Rectal smooth muscle tissue (tissue), 1 donor: ENCODE measurements around the gene POLR1D.
"Not testable (repeated sequence)": the region's sequence is repeated elsewhere in the genome, so short reads cannot be mapped to it uniquely, and the experiment has no call there.

Experiments
- H3K27ac ChIP-seq: one replicate; pipeline ENCODE4 v1.7.0; 2013; ENCODE audit warnings: low read depth, low read length, inconsistent platforms
- H3K27me3 ChIP-seq: one replicate; pipeline ENCODE4 v1.7.0; 2013; ENCODE audit warnings: low read length; ENCODE audit not compliant: control insufficient read depth, insufficient read depth
- H3K36me3 ChIP-seq: one replicate; pipeline ENCODE4 v1.7.0; 2013; ENCODE audit warnings: low read length; ENCODE audit not compliant: control insufficient read depth, insufficient read depth
- H3K4me1 ChIP-seq: one replicate; pipeline ENCODE4 v1.7.0; 2013; ENCODE audit warnings: low read length; ENCODE audit not compliant: control insufficient read depth, insufficient read depth
- H3K4me3 ChIP-seq: one replicate; pipeline ENCODE4 v1.7.0; 2013; ENCODE audit warnings: low read length
- H3K9ac ChIP-seq: one replicate; pipeline ENCODE4 v1.7.0; 2013; ENCODE audit warnings: low read length

Gene POLR1D

GRCh38 chr13:27620377-27621115 is 1.1 kb upstream of the POLR1D start, which contains the start of gene LNX2:
LNX2 (minus strand) TSS chr13:27620529; CDS start chr13:27581703, 38,826 bp downstream.
- peak within 1 kb of the TSS; percentile 87 for H3K4me3 ChIP-seq
- H3K9ac ChIP-seq = peak within 1 kb of the TSS; percentile 97
- H3K27ac ChIP-seq = peak within 1 kb of the TSS; percentile 92
- no peaks in the 10 kb centered on the region for H3K36me3 ChIP-seq
- no peaks in the 10 kb centered on the region for H3K27me3 ChIP-seq
- H3K4me1 ChIP-seq = peaks cover 8% of the 10 kb centered on the region

DNA sequence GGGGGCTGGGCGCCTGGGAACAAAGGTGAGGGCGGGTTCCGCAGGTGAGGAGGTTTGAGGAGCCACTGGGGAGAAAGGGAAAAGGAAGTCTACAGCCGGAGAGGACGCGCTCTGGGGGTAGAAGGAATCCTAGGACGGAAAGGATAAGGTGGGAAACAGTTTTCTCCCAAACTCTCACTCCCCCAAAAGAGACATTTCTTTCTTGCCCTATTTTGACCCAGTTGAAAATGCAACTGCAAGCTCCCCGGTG is 651 bp upstream of the POLR1D start:
- peak overlapping the region; percentile 97 for H3K9ac ChIP-seq
- peak overlapping the region; percentile 84 for H3K4me3 ChIP-seq
- peaks cover 8% of the 10 kb centered on the region for H3K4me1 ChIP-seq
- peak overlapping the region; percentile 92 for H3K27ac ChIP-seq
- H3K27me3 ChIP-seq = no peaks in the 10 kb centered on the region
- H3K36me3 ChIP-seq = no peaks in the 10 kb centered on the region

- Histone ChIP-seq H3K36me3 (no peaks in the 10 kb centered on the region), H3K4me3 (peak overlapping the region; percentile 84), H3K27ac (peak overlapping the region; percentile 92), H3K27me3 (no peaks in the 10 kb centered on the region), H3K4me1 (peaks cover 8% of the 10 kb centered on the region), H3K9ac (peak overlapping the region; percentile 86)
Observed at GRCh38 chr13:27622102-27622820, 569 bp downstream of the POLR1D start.

- no peak overlapping the region for H3K4me3 ChIP-seq
Observed at GRCh38 chr13:27622881-27623280, 1.2 kb downstream of the POLR1D start.

DNA sequence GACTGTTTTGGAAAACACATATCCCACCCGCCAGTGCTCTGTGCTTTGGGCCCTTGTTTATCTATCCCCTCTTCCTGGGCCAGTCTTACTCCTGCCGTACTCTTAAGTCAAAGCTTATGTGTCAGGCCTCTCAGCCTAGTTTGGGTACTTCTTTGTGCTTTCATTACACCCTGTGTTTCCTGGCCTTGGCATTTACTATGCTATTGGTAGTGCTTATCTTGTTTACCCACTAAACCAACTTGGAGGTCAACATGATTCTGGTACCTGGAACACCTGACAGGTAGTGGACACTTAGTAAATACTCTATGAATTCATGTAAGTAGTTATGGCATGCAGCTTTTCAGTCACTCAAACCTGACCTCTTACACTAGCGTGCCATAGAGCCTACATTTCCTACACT is 2.4 kb downstream of the POLR1D start:
- peaks cover 4% of the 10 kb centered on the region for H3K4me1 ChIP-seq
- no peak overlapping the region for H3K4me3 ChIP-seq
- H3K27me3 ChIP-seq = no peaks in the 10 kb centered on the region
- no peaks in the 10 kb centered on the region for H3K36me3 ChIP-seq
- no peak overlapping the region for H3K9ac ChIP-seq
- no peak overlapping the region for H3K27ac ChIP-seq

More at GRCh38 chr13:27622881-27623280, 1.2 kb downstream of the POLR1D start:
- H3K27ac ChIP-seq = no peak overlapping the region
- H3K27me3 ChIP-seq = no peaks in the 10 kb centered on the region
- H3K36me3 ChIP-seq = no peaks in the 10 kb centered on the region
- H3K9ac ChIP-seq = no peak overlapping the region
- peaks cover 8% of the 10 kb centered on the region for H3K4me1 ChIP-seq

DNA sequence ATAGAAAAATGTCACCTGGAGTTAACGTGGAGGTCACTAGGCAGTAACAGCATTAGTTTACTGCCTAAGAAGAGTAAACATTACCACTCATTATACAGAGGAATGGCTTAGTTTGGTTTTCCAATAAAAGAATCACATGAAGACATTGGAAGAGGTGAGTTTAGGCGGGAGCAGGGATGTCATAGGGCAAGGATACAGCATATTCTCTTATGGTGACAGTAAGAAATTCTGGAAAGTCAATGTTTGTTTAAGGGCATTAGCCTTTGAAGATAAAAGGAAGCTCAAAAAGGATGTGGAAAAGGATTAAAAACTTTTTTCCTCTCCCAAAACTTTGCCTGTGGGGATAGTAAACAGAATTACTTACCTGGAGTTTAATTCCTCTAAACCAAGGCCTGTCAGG is 4.1 kb downstream of the POLR1D start:
- H3K4me1 ChIP-seq = no peaks in the 10 kb centered on the region
- H3K27me3 ChIP-seq = no peaks in the 10 kb centered on the region
- no peak overlapping the region for H3K9ac ChIP-seq
- no peaks in the 10 kb centered on the region for H3K36me3 ChIP-seq
- no peak overlapping the region for H3K27ac ChIP-seq
- H3K4me3 ChIP-seq = no peak overlapping the region

DNA sequence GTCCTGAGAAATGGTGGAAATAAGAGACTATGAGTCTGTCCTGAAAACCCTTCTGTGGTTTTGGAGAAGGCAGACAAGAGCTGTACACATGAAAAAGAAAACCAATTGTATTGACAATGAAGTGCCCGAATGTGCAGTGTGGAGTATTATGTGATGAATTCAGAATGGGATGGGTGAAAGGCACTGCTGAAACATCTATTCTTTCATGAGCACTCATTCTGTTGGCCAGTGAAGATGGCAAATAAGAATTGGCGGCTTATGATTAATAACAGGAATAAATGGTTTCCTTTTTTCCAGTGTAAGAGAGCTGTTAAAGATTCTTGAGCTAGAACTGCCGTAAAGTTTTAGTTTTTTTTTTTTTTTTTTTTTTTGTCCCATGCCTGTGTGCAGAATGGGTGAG is 5.7 kb downstream of the POLR1D start:
- no peak overlapping the region for H3K9ac ChIP-seq
- no peak overlapping the region for H3K4me3 ChIP-seq
- no peaks in the 10 kb centered on the region for H3K36me3 ChIP-seq
- no peak overlapping the region for H3K27ac ChIP-seq
- no peaks in the 10 kb centered on the region for H3K4me1 ChIP-seq
- no peaks in the 10 kb centered on the region for H3K27me3 ChIP-seq

DNA sequence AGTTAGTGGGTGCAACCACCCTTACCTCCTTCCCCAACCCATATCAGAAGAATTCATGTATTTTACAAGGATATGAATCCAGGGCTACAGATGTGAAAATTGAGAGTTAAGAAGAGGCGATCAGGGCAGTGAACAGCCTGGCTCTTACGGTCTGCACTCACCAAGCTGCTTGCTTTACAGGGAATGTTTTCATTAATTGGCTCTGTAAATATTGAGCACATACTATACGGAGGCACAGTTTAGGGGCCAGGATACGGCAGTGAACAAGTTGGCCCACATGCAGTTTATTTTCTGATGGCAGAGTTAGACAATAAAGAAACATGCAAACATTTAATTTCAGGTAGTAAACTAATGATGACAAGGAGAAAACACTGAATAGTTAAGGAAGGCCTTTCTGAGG is 6.4 kb downstream of the POLR1D start:
- no peak overlapping the region for H3K4me3 ChIP-seq
- H3K4me1 ChIP-seq = no peaks in the 10 kb centered on the region
- H3K9ac ChIP-seq = no peak overlapping the region
- no peak overlapping the region for H3K27ac ChIP-seq
- no peaks in the 10 kb centered on the region for H3K27me3 ChIP-seq
- no peaks in the 10 kb centered on the region for H3K36me3 ChIP-seq

DNA sequence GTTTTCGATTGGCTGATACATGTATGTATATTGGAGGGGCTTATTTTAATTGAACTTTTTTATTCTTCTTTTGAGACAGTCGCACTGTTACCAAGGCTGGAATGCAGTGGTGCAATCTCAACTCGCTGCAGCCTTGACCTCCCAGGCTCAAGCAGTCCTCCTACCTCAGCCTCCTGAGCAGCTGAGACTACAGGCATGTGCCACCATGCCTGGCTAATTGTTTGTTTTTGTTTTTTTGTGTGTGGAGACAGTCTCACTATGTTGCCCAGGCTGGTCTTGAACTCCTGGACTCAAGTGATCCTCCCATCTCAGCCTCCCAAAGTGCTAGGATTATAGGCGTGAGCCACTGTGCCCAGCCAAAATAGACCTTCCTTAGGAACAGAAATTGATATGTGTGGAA is 7.1 kb downstream of the POLR1D start:
- H3K27ac ChIP-seq, H3K4me1 ChIP-seq, H3K4me3 ChIP-seq, H3K36me3 ChIP-seq, H3K27me3 ChIP-seq, H3K9ac ChIP-seq: not testable (repeated sequence)

- Histone ChIP-seq H3K4me3 (no peak overlapping the region), H3K36me3 (no peaks in the 10 kb centered on the region)
Observed at GRCh38 chr13:27631156-27631555, 9.5 kb downstream of the POLR1D start.

GRCh38 chr13:27631665-27632064 is 10.0 kb downstream of the POLR1D start:
- no peak overlapping the region for H3K27ac ChIP-seq
- no peak overlapping the region for H3K9ac ChIP-seq
- no peaks in the 10 kb centered on the region for H3K36me3 ChIP-seq
- H3K4me1 ChIP-seq = peaks cover 3% of the 10 kb centered on the region
- no peak overlapping the region for H3K4me3 ChIP-seq
- H3K27me3 ChIP-seq = no peaks in the 10 kb centered on the region

More at GRCh38 chr13:27631156-27631555, 9.5 kb downstream of the POLR1D start:
- no peaks in the 10 kb centered on the region for H3K27me3 ChIP-seq
- no peaks in the 10 kb centered on the region for H3K4me1 ChIP-seq
- H3K27ac ChIP-seq = no peak overlapping the region
- H3K9ac ChIP-seq = no peak overlapping the region

- Histone ChIP-seq H3K27me3 (no peaks in the 10 kb centered on the region), H3K36me3 (no peaks in the 10 kb centered on the region), H3K4me3 (no peak overlapping the region), H3K9ac (no peak overlapping the region), H3K4me1 (peaks cover 9% of the 10 kb centered on the region), H3K27ac (no peak overlapping the region)
Observed at GRCh38 chr13:27632214-27632613, 10.5 kb downstream of the POLR1D start.

GRCh38 chr13:27632648-27633047 is 11.0 kb downstream of the POLR1D start:
- Histone ChIP-seq H3K9ac (no peak overlapping the region), H3K4me1 (peaks cover 11% of the 10 kb centered on the region), H3K27ac (no peak overlapping the region), H3K27me3 (no peaks in the 10 kb centered on the region), H3K36me3 (no peaks in the 10 kb centered on the region), H3K4me3 (no peak overlapping the region)
